Stimulated activated CD4-positive, alpha-beta T cell treated with anti-CD3 and anti-CD28 coated beads, Interleukin-4, amount 100 ng/mL, for 24 hours (primary cell): Measurements from ENCODE around the gene CDC25A.
"Not testable (repeated sequence)": the region's sequence is repeated elsewhere in the genome, so short reads cannot be mapped to it uniquely, and the experiment has no call there.

Experiments
- DNase-seq: peaks from one replicate; pipeline ENCODE4 v3.0.0-alpha.2; 2020

Gene CDC25A

GRCh38 chr3:48188266-48189201, at the start of gene CDC25A:
TSS of gene CDC25A (minus strand) at chr3:48188417. CDS start at chr3:48187947, 470 bp downstream.
- DNase-seq, result peak; percentile 95

- no peak for DNase-seq
Observed at GRCh38 chr3:48236531-48236930, 48.3 kb upstream of the CDC25A start.

GRCh38 chr3:48233542-48233941, 45.3 kb upstream of the CDC25A start:
- DNase-seq, result no peak

GRCh38 chr3:48232734-48233133, 44.5 kb upstream of the CDC25A start:
- peak; percentile 69 for DNase-seq

- DNase-seq, result no peak
Observed at GRCh38 chr3:48232232-48232631, 44.0 kb upstream of the CDC25A start.

- DNase-seq, result no peak
Observed at GRCh38 chr3:48226939-48227338, 38.7 kb upstream of the CDC25A start.

GRCh38 chr3:48225587-48225986, 37.4 kb upstream of the CDC25A start:
- DNase-seq, result no peak

- DNase-seq, result no peak
Observed at GRCh38 chr3:48222616-48223513, 34.6 kb upstream of the CDC25A start, which contains the start of gene CAMP. TSS of gene CAMP (plus strand) at chr3:48223495. CDS start at chr3:48223512, 17 bp downstream.

- no peak for DNase-seq
Observed at GRCh38 chr3:48220746-48221145, 32.5 kb upstream of the CDC25A start.

GRCh38 chr3:48219543-48219942, 31.3 kb upstream of the CDC25A start:
- DNase-seq, result no peak

GRCh38 chr3:48218537-48218936, 30.3 kb upstream of the CDC25A start:
- DNase-seq, result no peak

GRCh38 chr3:48217449-48217848, 29.2 kb upstream of the CDC25A start:
- no peak for DNase-seq

GRCh38 chr3:48215876-48216275, 27.7 kb upstream of the CDC25A start:
- DNase-seq, result no peak

GRCh38 chr3:48215466-48215865, 27.2 kb upstream of the CDC25A start:
- no peak for DNase-seq

- no peak for DNase-seq
Observed at GRCh38 chr3:48215019-48215418, 26.8 kb upstream of the CDC25A start.

- no peak for DNase-seq
Observed at GRCh38 chr3:48214225-48214624, 26.0 kb upstream of the CDC25A start.

- not testable (repeated sequence) for DNase-seq
Observed at GRCh38 chr3:48211776-48212175, 23.6 kb upstream of the CDC25A start.

- DNase-seq, result not testable (repeated sequence)
Observed at GRCh38 chr3:48210534-48210933, 22.3 kb upstream of the CDC25A start.

- DNase-seq, result no peak
Observed at GRCh38 chr3:48209445-48209844, 21.2 kb upstream of the CDC25A start.

- no peak for DNase-seq
Observed at GRCh38 chr3:48208076-48208475, 19.9 kb upstream of the CDC25A start.

- DNase-seq, result no peak
Observed at GRCh38 chr3:48202632-48203031, 14.4 kb upstream of the CDC25A start.

- DNase-seq, result no peak
Observed at GRCh38 chr3:48199117-48199516, 10.9 kb upstream of the CDC25A start.

GRCh38 chr3:48196611-48197010, 8.4 kb upstream of the CDC25A start:
- no peak for DNase-seq
